GM19239 (cell line): Measurements from ENCODE around the gene TPM1.

Experiments used
- DNase-seq: peaks from one replicate; pipeline ENCODE4 v3.0.0; 2011; ENCODE audit warnings: low spot score; ENCODE audit not compliant: insufficient read length
- FAIRE-seq: peaks from 2 replicates; lab custom pipeline; 2011; peaks lifted over from hg19 to GRCh38; lab: Jason Lieb, UNC

Gene TPM1

GRCh38 chr15:63071288-63071909 lies 28.9 kb downstream of the TPM1 start:
- DNase-seq (no peak), FAIRE-seq (no peak)

- no peak for FAIRE-seq
Measured at GRCh38 chr15:63072023-63072650, 29.6 kb downstream of the TPM1 start.

GRCh38 chr15:63072809-63073277 lies 30.3 kb downstream of the TPM1 start:
- DNase-seq (no peak), FAIRE-seq (no peak)

More at GRCh38 chr15:63072023-63072650, 29.6 kb downstream of the TPM1 start:
- DNase-seq = no peak

GRCh38 chr15:63073497-63074172 lies 31.1 kb downstream of the TPM1 start:
- FAIRE-seq (no peak), DNase-seq (no peak)

- DNase-seq (no peak), FAIRE-seq (no peak)
Measured at GRCh38 chr15:63075015-63075983, 32.8 kb downstream of the TPM1 start.

- DNase-seq (no peak), FAIRE-seq (no peak)
Measured at GRCh38 chr15:63075984-63076713, 33.6 kb downstream of the TPM1 start.

GRCh38 chr15:63076714-63077046 lies 34.1 kb downstream of the TPM1 start:
- DNase-seq (no peak), FAIRE-seq (no peak)

GRCh38 chr15:63077952-63078351 lies 35.4 kb downstream of the TPM1 start:
- no peak for DNase-seq
- FAIRE-seq = no peak

GRCh38 chr15:63079947-63080626 lies 37.5 kb downstream of the TPM1 start:
- no peak for DNase-seq
- no peak for FAIRE-seq

GRCh38 chr15:63080634-63081250 lies 38.2 kb downstream of the TPM1 start:
- no peak for FAIRE-seq

GRCh38 chr15:63082366-63082765 lies 39.8 kb downstream of the TPM1 start:
- FAIRE-seq = no peak

More at GRCh38 chr15:63080634-63081250, 38.2 kb downstream of the TPM1 start:
- no peak for DNase-seq

GRCh38 chr15:63083044-63083443 lies 40.5 kb downstream of the TPM1 start:
- no peak for FAIRE-seq
- DNase-seq = no peak

More at GRCh38 chr15:63082366-63082765, 39.8 kb downstream of the TPM1 start:
- DNase-seq = no peak

- FAIRE-seq = no peak
- no peak for DNase-seq
Measured at GRCh38 chr15:63083541-63083940, 41.0 kb downstream of the TPM1 start.

- FAIRE-seq (no peak), DNase-seq (no peak)
Measured at GRCh38 chr15:63084806-63085205, 42.3 kb downstream of the TPM1 start.

GRCh38 chr15:63085289-63085688 lies 42.7 kb downstream of the TPM1 start:
- DNase-seq = no peak
- FAIRE-seq = no peak

- FAIRE-seq (no peak), DNase-seq (no peak)
Measured at GRCh38 chr15:63086271-63086670, 43.7 kb downstream of the TPM1 start.

GRCh38 chr15:63086947-63087346 lies 44.4 kb downstream of the TPM1 start:
- FAIRE-seq (no peak), DNase-seq (no peak)

- DNase-seq = no peak
- FAIRE-seq = no peak
Measured at GRCh38 chr15:63088533-63089245, 46.1 kb downstream of the TPM1 start.
